Aorta (tissue), 5 donors: ENCODE results near the gene PAX5. TPM values are rescaled to one million over a fixed set of nuclear protein-coding genes. Genes with fewer than 3 reads are reported as not detected.
A peak's percentile ranks its signal among the peaks of the same experiment; 100 is the strongest.
"Not testable (repeated sequence)": the region's sequence is repeated elsewhere in the genome, so short reads cannot be mapped to it uniquely, and the experiment has no call there.

Experiments used
- ATAC-seq: fragments of 200-7000 bp; cut with Tn5 transposase; one replicate; pipeline ENCODE4 v1.9.1; 2022; ENCODE audit warnings: moderate library complexity; ENCODE audit not compliant: low FRiP score
- DNase-seq, 2 donors: peaks; one replicate each; pipeline ENCODE4 v3.0.0-alpha.2; 2020
- H3K27ac ChIP-seq, 2 donors: one replicate each; pipeline ENCODE4 v1.5.1; 2013; ENCODE audit warnings: low read length in 2 of 2, mild to moderate bottlenecking in 2 of 2, moderate library complexity in 2 of 2, control low read depth in 1 of 2, inconsistent platforms in 1 of 2, low read depth in 1 of 2
- H3K27me3 ChIP-seq, 2 donors: one replicate each; pipeline ENCODE4 v1.6.1; 2013; ENCODE audit warnings: control low read depth in 1 of 2, low read length in 1 of 2, mild to moderate bottlenecking in 1 of 2, moderate library complexity in 1 of 2; ENCODE audit not compliant: insufficient read depth in 2 of 2, control insufficient read depth in 1 of 2
- H3K36me3 ChIP-seq, 2 donors: one replicate each; pipeline ENCODE4 v1.6.1; 2013; ENCODE audit warnings: control low read depth in 1 of 2, low read length in 1 of 2, mild to moderate bottlenecking in 1 of 2; ENCODE audit not compliant: insufficient read depth in 2 of 2, control insufficient read depth in 1 of 2
- H3K4me1 ChIP-seq, 2 donors: one replicate each; pipeline ENCODE4 v1.6.1; 2013; ENCODE audit warnings: low read length in 2 of 2, control low read depth in 1 of 2, mild to moderate bottlenecking in 1 of 2, moderate library complexity in 1 of 2; ENCODE audit not compliant: insufficient read depth in 2 of 2, control insufficient read depth in 1 of 2
- H3K4me3 ChIP-seq, 2 donors: one replicate each; pipeline ENCODE4 v1.5.1; 2013; ENCODE audit warnings: low read length in 2 of 2, control low read depth in 1 of 2, mild to moderate bottlenecking in 1 of 2
- H3K9me3 ChIP-seq: one replicate; pipeline ENCODE4 v1.6.1; 2013; ENCODE audit warnings: mild to moderate bottlenecking, low read length; ENCODE audit not compliant: control insufficient read depth
- WGBS, 2 donors: extraction: QIAGEN DNeasy Blood & Tissue Kit; methylation state at CpG; one replicate each; pipeline ENCODE4 v1.1.7; 2013; 5-methylcytosine and 5-hydroxymethylcytosine counted together
- intact Hi-C, 2 donors: fragments of 100-400 bp; cut with DNase I; formaldehyde crosslinking; loops; one replicate each; pipeline versions ENCODE4 v1.14.2 to v1.15.0; 2022
- polyA plus RNA-seq, 2 donors: library from polyadenylated mRNA; stranded (reverse); fragments of 200-250 nt; gene quantifications; one replicate each; pipeline ENCODE4 v1.2.3, GENCODE V29; 2013
- total RNA-seq, 2 donors: library from RNA; stranded (reverse); fragmentation: NEBNext Ultra II Directional; extraction: Animal tissue kit (Norgen Biotek cat#: 25700); gene quantifications; one replicate each; pipeline ENCODE4 v1.2.1, GENCODE V29; 2021
- donor health status: healthy with polysubstance abuse.
- donor health status: Bipolar disorder and iron deficiency.
- donor health status: DM: no; HTN: no; CAD: no.
- donor health status: DM: no; HTN: no; CAD: no.
- donor health status: DM: yes; HTN: yes; CAD: no.

Gene PAX5
- total and polyA plus RNA-seq, 4 donors, result under 0.01 to 0.81 (median 0.40) TPM

- H3K4me1 ChIP-seq, result no peaks in the 10 kb centered on the region
- no peaks in the 10 kb centered on the region for H3K36me3 ChIP-seq
- peak; percentile 8 to 34 for DNase-seq
- no peak overlapping the region for H3K4me3 ChIP-seq
- WGBS, 2 donors, result 79 to 83% methylated on average over 4 of the region's 4 CpGs
- H3K27me3 ChIP-seq, result no peaks in the 10 kb centered on the region
- no peak overlapping the region for H3K27ac ChIP-seq
- no peak for ATAC-seq
- intact Hi-C loops, result no loop called here
- H3K9me3 ChIP-seq, result no peaks in the 10 kb centered on the region
These were observed 158.0 kb downstream of the PAX5 start for GRCh38 chr9:36876056-36876455.

- Histone ChIP-seq H3K9me3 (no peaks in the 10 kb centered on the region), H3K27ac (no peak overlapping the region), H3K27me3 (no peaks in the 10 kb centered on the region), H3K36me3 (no peaks in the 10 kb centered on the region), H3K4me1 (no peaks in the 10 kb centered on the region), H3K4me3 (no peak overlapping the region)
- DNase-seq (peak; percentile 22 to 26), ATAC-seq (no peak)
- intact Hi-C loops, result no loop called here
- 88 to 89% methylated on average over 6 of the region's 6 CpGs for WGBS, 2 donors
These were observed 159.1 kb downstream of the PAX5 start for GRCh38 chr9:36874921-36875320.

GRCh38 chr9:36874261-36874660 is 159.8 kb downstream of the PAX5 start:
- H3K27me3 ChIP-seq, result no peaks in the 10 kb centered on the region
- H3K36me3 ChIP-seq, result no peaks in the 10 kb centered on the region
- H3K4me3 ChIP-seq, result no peak overlapping the region
- ATAC-seq (no peak), DNase-seq (peak; percentile 16 to 21)
- intact Hi-C loops, result no loop called here
- WGBS, 2 donors, result 90 to 93% methylated on average over 3 of the region's 3 CpGs
- H3K9me3 ChIP-seq, result no peaks in the 10 kb centered on the region
- H3K4me1 ChIP-seq, result no peaks in the 10 kb centered on the region
- no peak overlapping the region for H3K27ac ChIP-seq

- H3K27ac ChIP-seq, result no peak overlapping the region
- no peaks in the 10 kb centered on the region for H3K36me3 ChIP-seq
- DNase-seq (peak; percentile 64 to 79), ATAC-seq (no peak)
- no peak overlapping the region for H3K4me3 ChIP-seq
- WGBS, 2 donors, result 45 to 48% methylated on average over 8 of the region's 8 CpGs
- no peaks in the 10 kb centered on the region for H3K4me1 ChIP-seq
- intact Hi-C loops, result no loop called here
- H3K27me3 ChIP-seq, result no peaks in the 10 kb centered on the region
- no peaks in the 10 kb centered on the region for H3K9me3 ChIP-seq
These were observed 160.7 kb downstream of the PAX5 start for GRCh38 chr9:36873247-36873875.

GRCh38 chr9:36872641-36873040 is 161.4 kb downstream of the PAX5 start:
- peak; percentile 24 to 43 for DNase-seq
- no peak overlapping the region for H3K4me3 ChIP-seq
- H3K36me3 ChIP-seq, result no peaks in the 10 kb centered on the region
- no peaks in the 10 kb centered on the region for H3K27me3 ChIP-seq
- no peaks in the 10 kb centered on the region for H3K4me1 ChIP-seq
- 51 to 56% methylated on average over 3 of the region's 3 CpGs for WGBS, 2 donors
- no peak for ATAC-seq
- no peaks in the 10 kb centered on the region for H3K9me3 ChIP-seq
- intact Hi-C loops, result no loop called here
- H3K27ac ChIP-seq, result no peak overlapping the region

GRCh38 chr9:36871606-36872005 is 162.5 kb downstream of the PAX5 start:
- H3K4me1 ChIP-seq, result no peaks in the 10 kb centered on the region
- H3K4me3 ChIP-seq, result no peak overlapping the region
- H3K27ac ChIP-seq, result no peak overlapping the region
- no peaks in the 10 kb centered on the region for H3K36me3 ChIP-seq
- DNase-seq (peak; percentile 5 to 38), ATAC-seq (no peak)
- WGBS, 2 donors, result 80 to 85% methylated on average over 2 of the region's 2 CpGs
- intact Hi-C loops, result no loop called here
- no peaks in the 10 kb centered on the region for H3K27me3 ChIP-seq
- H3K9me3 ChIP-seq, result no peaks in the 10 kb centered on the region

GRCh38 chr9:36870960-36871359 is 163.1 kb downstream of the PAX5 start:
- Histone ChIP-seq H3K4me3 (no peak overlapping the region), H3K27ac (no peak overlapping the region), H3K36me3 (no peaks in the 10 kb centered on the region), H3K27me3 (no peaks in the 10 kb centered on the region), H3K9me3 (no peaks in the 10 kb centered on the region), H3K4me1 (no peaks in the 10 kb centered on the region)
- ATAC-seq (no peak), DNase-seq (peak; percentile 21 to 44)
- 48 to 53% methylated on average over 7 of the region's 7 CpGs for WGBS, 2 donors
- intact Hi-C loops, result no loop called here

- not testable (repeated sequence) for H3K4me1 ChIP-seq, H3K27ac ChIP-seq, H3K9me3 ChIP-seq, H3K27me3 ChIP-seq, ATAC-seq, H3K36me3 ChIP-seq, H3K4me3 ChIP-seq
- WGBS, 2 donors, result 95 to 100% methylated on average over 1 of the region's 1 CpG
- DNase-seq, result peak in 1 of 2 donors; percentile 14
- intact Hi-C loops, result loop anchor here in 1 of 2 donors (5.0 kb wide), 1 partner anchor 503 kb away; no protein-coding TSS in a partner anchor
These were observed 164.5 kb downstream of the PAX5 start for GRCh38 chr9:36869605-36870004.

GRCh38 chr9:36868586-36869282 is 165.3 kb downstream of the PAX5 start:
- Histone ChIP-seq H3K4me3 (no peak overlapping the region), H3K9me3 (no peaks in the 10 kb centered on the region), H3K4me1 (no peaks in the 10 kb centered on the region), H3K36me3 (no peaks in the 10 kb centered on the region), H3K27me3 (no peaks in the 10 kb centered on the region), H3K27ac (no peak overlapping the region)
- intact Hi-C loops, result loop anchor here in 1 of 2 donors (5.0 kb wide), 1 partner anchor 504 kb away; no protein-coding TSS in a partner anchor
- ATAC-seq (no peak), DNase-seq (peak in 1 of 2 donors; percentile 16)
- WGBS, 2 donors, result 54 to 62% methylated on average over 11 of the region's 11 CpGs
